K562 (cell line): ENCODE results near the gene ABHD10. TPM values are rescaled to one million over a fixed set of nuclear protein-coding genes. Genes with fewer than 3 reads are reported as not detected.

Experiments used
- RFX1 ChIP-seq: fragments of 450-650 bp; IDR thresholded peaks from 2 replicates; pipeline ENCODE4 v1.6.1; 2016; ENCODE audit warnings: mild to moderate bottlenecking, moderate library complexity
- polyA plus RNA-seq, 8 experiments: library from polyadenylated mRNA; depleted of rRNA in 4 of 8; stranded (reverse) in 5 of 8; unstranded in 3 of 8; fragments of >200 nt; fragmentation: Nextera tagmentation in 2 of 8; fragmentation: Illumina TruSeq in 1 of 8; extraction: Ambion mirVana in 2 of 8; extraction: Trizol in 1 of 8; gene quantifications; 2 replicates each; pipeline versions ENCODE4 v1.2.1 to v1.2.3, GENCODE V29; 2011 to 2014; ENCODE audit warnings: inconsistent platforms in 1 of 8, missing spikeins in 1 of 8
- total RNA-seq, 7 experiments: library from RNA; depleted of rRNA in 6 of 7; stranded (reverse); fragments of >200 nt in 6 of 7; fragmentation: Illumina TruSeq in 2 of 7; extraction: Trizol in 2 of 7; gene quantifications; 2 replicates each; pipeline versions ENCODE4 v1.2.1 to v1.2.3, GENCODE V29; 2011 to 2021; ENCODE audit warnings: low replicate concordance in 1 of 7
- TF ChIP-seq, protein P1 (sequence below), 2 experiments: fragments of 450-650 bp; formaldehyde crosslinking in 1 of 2; IDR thresholded peaks; 2 replicates each; pipeline versions ENCODE4 v1.4.0 to v1.6.1; 2014 to 2020; ENCODE audit warnings: mild to moderate bottlenecking in 2 of 2, borderline replicate concordance in 1 of 2, low read depth in 1 of 2

Gene ABHD10
- total and polyA plus RNA-seq, 9 of the 15 experiments (the other 6 are each of a cell fraction or from before 2014, with no cell fraction given): 6.1 to 29.5 (median 11.5) TPM

DNA sequence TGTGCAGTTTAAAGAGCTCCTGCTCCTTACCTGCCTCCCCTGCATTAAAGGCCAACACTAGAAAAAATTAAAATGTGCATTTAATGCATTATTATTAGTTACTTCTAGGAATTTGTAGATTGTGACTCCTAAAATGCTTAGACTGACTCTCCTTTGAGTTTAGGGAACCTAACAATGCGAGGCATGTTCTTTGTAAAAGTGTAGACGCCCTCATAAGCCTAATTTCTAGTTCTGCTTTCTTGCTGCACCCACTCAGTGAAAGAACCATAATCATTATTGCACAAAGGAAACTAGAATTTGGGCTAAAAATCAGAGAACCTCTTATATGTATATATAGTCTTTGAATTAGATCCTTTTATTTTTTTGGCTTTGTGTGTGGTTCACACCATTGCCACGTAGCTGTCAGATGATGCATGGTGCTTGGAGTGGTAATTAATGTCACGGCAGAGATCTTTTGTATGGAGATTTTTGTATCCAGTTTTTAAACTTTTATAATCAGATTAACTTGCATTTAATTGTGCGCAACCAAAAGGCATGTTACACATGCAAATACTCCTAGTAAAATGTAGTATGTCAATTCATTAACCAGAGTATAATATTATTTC, 710 bp downstream of the ABHD10 start (continued):
- TF ChIP-seq, protein P1, sequence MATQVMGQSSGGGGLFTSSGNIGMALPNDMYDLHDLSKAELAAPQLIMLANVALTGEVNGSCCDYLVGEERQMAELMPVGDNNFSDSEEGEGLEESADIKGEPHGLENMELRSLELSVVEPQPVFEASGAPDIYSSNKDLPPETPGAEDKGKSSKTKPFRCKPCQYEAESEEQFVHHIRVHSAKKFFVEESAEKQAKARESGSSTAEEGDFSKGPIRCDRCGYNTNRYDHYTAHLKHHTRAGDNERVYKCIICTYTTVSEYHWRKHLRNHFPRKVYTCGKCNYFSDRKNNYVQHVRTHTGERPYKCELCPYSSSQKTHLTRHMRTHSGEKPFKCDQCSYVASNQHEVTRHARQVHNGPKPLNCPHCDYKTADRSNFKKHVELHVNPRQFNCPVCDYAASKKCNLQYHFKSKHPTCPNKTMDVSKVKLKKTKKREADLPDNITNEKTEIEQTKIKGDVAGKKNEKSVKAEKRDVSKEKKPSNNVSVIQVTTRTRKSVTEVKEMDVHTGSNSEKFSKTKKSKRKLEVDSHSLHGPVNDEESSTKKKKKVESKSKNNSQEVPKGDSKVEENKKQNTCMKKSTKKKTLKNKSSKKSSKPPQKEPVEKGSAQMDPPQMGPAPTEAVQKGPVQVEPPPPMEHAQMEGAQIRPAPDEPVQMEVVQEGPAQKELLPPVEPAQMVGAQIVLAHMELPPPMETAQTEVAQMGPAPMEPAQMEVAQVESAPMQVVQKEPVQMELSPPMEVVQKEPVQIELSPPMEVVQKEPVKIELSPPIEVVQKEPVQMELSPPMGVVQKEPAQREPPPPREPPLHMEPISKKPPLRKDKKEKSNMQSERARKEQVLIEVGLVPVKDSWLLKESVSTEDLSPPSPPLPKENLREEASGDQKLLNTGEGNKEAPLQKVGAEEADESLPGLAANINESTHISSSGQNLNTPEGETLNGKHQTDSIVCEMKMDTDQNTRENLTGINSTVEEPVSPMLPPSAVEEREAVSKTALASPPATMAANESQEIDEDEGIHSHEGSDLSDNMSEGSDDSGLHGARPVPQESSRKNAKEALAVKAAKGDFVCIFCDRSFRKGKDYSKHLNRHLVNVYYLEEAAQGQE (IDR thresholded peaks at IDR 0.05; ENCODE audit: borderline replicate concordance): no peak
- TF ChIP-seq, protein P1 (CRISPR knock-in tag; IDR thresholded peaks at IDR 0.05; ENCODE audit: low read depth): no peak
- no peak for TF ChIP-seq RFX1
